GM12878 (cell line): ENCODE data around the gene POLE2. TPM values are rescaled to one million over a fixed set of nuclear protein-coding genes. Genes with fewer than 3 reads are reported as not detected.

ENCODE experiments used
- ATAC-seq: fragments of 200-7000 bp; cut with Tn5 transposase; 3 replicates; pipeline ENCODE4 v1.9.1; 2020; ENCODE audit warnings: mild to moderate bottlenecking, moderate library complexity
- BruUV-seq: library from RNA; stranded (reverse); fragments of 400-500 nt; replicated peaks from 2 replicates; lab custom pipeline; 2021; lab: Mats Ljungman, UMichigan
- CTCF ChIA-PET: fragments of 300-600 bp; sonication (Branson Sonifier 250); formaldehyde crosslinking; extraction: SDS; loops from one replicate; lab custom pipeline; 2021; ENCODE audit warnings: inconsistent platforms; lab: Yijun Ruan, JAX
- POLR2A ChIA-PET: fragments of 350-600 bp; formaldehyde crosslinking; extraction: SDS; loops from one replicate; lab custom pipeline; 2021; ENCODE audit warnings: inconsistent platforms; lab: Charles Lee
- RAD21 ChIA-PET: fragments of 300-600 bp; sonication (Branson Sonifier 250); formaldehyde crosslinking; loops from one replicate; lab custom pipeline; 2023; ENCODE audit warnings: antibody characterized with exemption; ENCODE audit not compliant: unreplicated experiment; lab: Charles Lee
- SMC1A ChIA-PET: fragments of 300-600 bp; sonication (Branson Sonifier 250); formaldehyde crosslinking; loops from one replicate; lab custom pipeline; 2023; ENCODE audit not compliant: unreplicated experiment, uncharacterized antibody; lab: Charles Lee
- DNase-seq: peaks from one replicate; pipeline ENCODE4 v3.0.0-alpha.2; 2011; ENCODE audit warnings: low read depth, low spot score
- FAIRE-seq: peaks from 3 replicates; lab custom pipeline; 2011; peaks lifted over from hg19 to GRCh38; lab: Jason Lieb, UNC
- H2AFZ ChIP-seq: 2 replicates; pipeline ENCODE4 v1.6.0; 2011; ENCODE audit warnings: low read depth, low read length, control low read depth; ENCODE audit not compliant: control insufficient read depth
- H3K27ac ChIP-seq: 2 replicates; pipeline ENCODE4 v1.5.1; 2011; ENCODE audit warnings: control low read depth; ENCODE audit not compliant: control insufficient read depth, insufficient read depth
- H3K27me3 ChIP-seq, 2 experiments: replicated peaks in 1 of 2; 2 replicates each; pipeline versions ENCODE4 v1.6.0 to v1.6.1; 2011; ENCODE audit warnings: low read length in 1 of 2; ENCODE audit not compliant: control insufficient read depth in 2 of 2, insufficient read depth in 2 of 2
- H3K36me3 ChIP-seq, 2 experiments: 2 replicates each; pipeline ENCODE4 v1.5.1; 2011; ENCODE audit warnings: low read length in 1 of 2; ENCODE audit not compliant: control insufficient read depth in 2 of 2, insufficient read depth in 2 of 2
- H3K4me1 ChIP-seq: 2 replicates; pipeline ENCODE4 v1.6.1; 2011; ENCODE audit warnings: mild to moderate bottlenecking, low read length, moderate library complexity, mixed read lengths; ENCODE audit not compliant: control insufficient read depth, insufficient read depth
- H3K4me2 ChIP-seq: 2 replicates; pipeline ENCODE4 v1.6.0; 2011; ENCODE audit warnings: control low read depth; ENCODE audit not compliant: control insufficient read depth, insufficient read depth
- H3K4me3 ChIP-seq: fragments of 200-600 bp; sonication (generic); 2 replicates; pipeline ENCODE4 v1.5.1; 2016
- H3K79me2 ChIP-seq: 2 replicates; pipeline ENCODE4 v1.6.0; 2011; ENCODE audit warnings: low read length; ENCODE audit not compliant: control insufficient read depth, insufficient read depth
- H3K9ac ChIP-seq: 2 replicates; pipeline ENCODE4 v1.8.0; 2011; ENCODE audit warnings: low read length, control low read depth, mixed read lengths; ENCODE audit not compliant: control insufficient read depth, insufficient read depth
- H3K9me3 ChIP-seq: replicated peaks from 3 replicates; pipeline ENCODE4 v1.5.1; 2011; ENCODE audit warnings: mild to moderate bottlenecking, low read length; ENCODE audit not compliant: control insufficient read depth, insufficient read depth
- H4K20me1 ChIP-seq: 2 replicates; pipeline ENCODE4 v1.6.0; 2011; ENCODE audit not compliant: control insufficient read depth, insufficient read depth
- BCL11A ChIP-seq: IDR thresholded peaks from 2 replicates; pipeline ENCODE4 v1.6.1; 2011; ENCODE audit warnings: low read depth, low read length
- CHD2 ChIP-seq: IDR thresholded peaks from 2 replicates; pipeline ENCODE4 v1.6.1; 2011; ENCODE audit warnings: low read depth, low read length, improper control_type of control experiment, borderline replicate concordance
- EGR1 ChIP-seq, 2 experiments: IDR thresholded peaks; 1 replicate in 1 of 2; 2 replicates in 1 of 2; pipeline ENCODE4 v1.6.1; 2011 to 2012; ENCODE audit warnings: low read depth in 2 of 2, low read length in 2 of 2, borderline replicate concordance in 1 of 2, mild to moderate bottlenecking in 1 of 2, moderate library complexity in 1 of 2
- EZH2 ChIP-seq: IDR thresholded peaks from 2 replicates; pipeline ENCODE4 v1.6.1; 2012; ENCODE audit warnings: low read depth, mild to moderate bottlenecking, control low read depth, inconsistent platforms, low read length, borderline replicate concordance; ENCODE audit not compliant: control insufficient read depth
- PML ChIP-seq: IDR thresholded peaks from 2 replicates; pipeline ENCODE4 v1.6.1; 2012; ENCODE audit warnings: low read length, inconsistent platforms
- SMC3 ChIP-seq: IDR thresholded peaks from 2 replicates; pipeline ENCODE4 v1.6.1; 2011; ENCODE audit warnings: low read length, improper control_type of control experiment, borderline replicate concordance
- SUZ12 ChIP-seq: fragments of 200-600 bp; sonication (generic); IDR thresholded peaks from one replicate; pipeline ENCODE4 v1.6.1; 2018; ENCODE audit warnings: antibody characterized with exemption, mild to moderate bottlenecking; ENCODE audit not compliant: unreplicated experiment
- TCF12 ChIP-seq: IDR thresholded peaks from 2 replicates; pipeline ENCODE4 v1.6.1; 2011; ENCODE audit warnings: low read depth, mild to moderate bottlenecking, low read length
- YY1 ChIP-seq: IDR thresholded peaks from 2 replicates; pipeline ENCODE4 v1.6.1; 2011; ENCODE audit warnings: low read depth, mild to moderate bottlenecking, low read length
- ZNF217 ChIP-seq: fragments of 450-650 bp; IDR thresholded peaks from 2 replicates; pipeline ENCODE4 v1.6.1; 2017; ENCODE audit warnings: antibody characterized with exemption, mild to moderate bottlenecking
- ZZZ3 ChIP-seq: IDR thresholded peaks from 2 replicates; pipeline ENCODE4 v1.6.1; 2011; ENCODE audit warnings: low read depth; ENCODE audit not compliant: control insufficient read depth, insufficient read length
- WGBS: methylation state at CpG from one replicate; pipeline ENCODE4 v1.1.6; 2016; ENCODE audit warnings: low lambda C conversion rate; ENCODE audit not compliant: insufficient replicate concordance, insufficient coverage; ENCODE audit errors: missing lambda C conversion rate; 5-methylcytosine and 5-hydroxymethylcytosine counted together
- in situ Hi-C: fragments of 300-500 bp; cut with MboI; formaldehyde crosslinking; loops from 9 replicates; pipeline ENCODE4 v1.14.3; 2018; ENCODE audit warnings: mixed read lengths
- intact Hi-C: fragments of 100-400 bp; cut with micrococcal nuclease; formaldehyde crosslinking; loops from one replicate; pipeline ENCODE4 v1.14.2; 2022; ENCODE audit not compliant: unreplicated experiment
- polyA plus RNA-seq, 11 experiments: library from polyadenylated mRNA; depleted of rRNA in 4 of 11; unstranded in 6 of 11; stranded (reverse) in 5 of 11; fragments of >200 nt; fragmentation: Nextera tagmentation in 4 of 11; fragmentation: Illumina TruSeq in 1 of 11; extraction: Ambion mirVana in 4 of 11; extraction: Trizol in 1 of 11; gene quantifications; 1 replicate in 1 of 11; 2 replicates in 10 of 11; pipeline versions ENCODE4 v1.2.1 to v1.2.3, GENCODE V29; 2011 to 2016; ENCODE audit warnings: inconsistent platforms in 2 of 11, missing spikeins in 2 of 11, low read depth in 1 of 11
- total RNA-seq, 4 experiments: library from RNA; depleted of rRNA in 3 of 4; stranded (reverse); fragments of >200 nt in 3 of 4; fragmentation: Illumina TruSeq in 1 of 4; extraction: Trizol in 1 of 4; gene quantifications; 2 replicates each; pipeline versions ENCODE4 v1.2.1 to v1.2.3, GENCODE V29; 2013 to 2021
- TF ChIP-seq, protein P1 (sequence below): IDR thresholded peaks from 2 replicates; pipeline ENCODE4 v1.6.1; 2011; ENCODE audit warnings: borderline replicate concordance, low read depth, mild to moderate bottlenecking, moderate library complexity, mixed read lengths, low read length; ENCODE audit not compliant: insufficient read depth; ENCODE audit errors: extremely low read length

POLE2 gene
- total and polyA plus RNA-seq, 10 of the 15 experiments (the other 5 are each of a cell fraction or from before 2014, with no cell fraction given): 22.0 to 45.6 (median 38.8) TPM

GRCh38 chr14:49637534-49638078 lies 50.4 kb downstream of the POLE2 start:
- Histone ChIP-seq H2AFZ (no peak overlapping the region), H3K27me3 (no peaks in the 10 kb centered on the region), H3K4me2 (no peak overlapping the region), H3K9ac (no peak overlapping the region), H3K79me2 (peaks cover 60% of the 10 kb centered on the region), H3K9me3 (no peaks in the 10 kb centered on the region), H4K20me1 (no peaks in the 10 kb centered on the region), H3K4me3 (no peak overlapping the region), H3K27ac (no peak overlapping the region), H3K36me3 (peaks cover 0 to 8% of the 10 kb centered on the region in 2 experiments; a peak in 2 of 4 replicates), H3K4me1 (peaks cover 16% of the 10 kb centered on the region)
- FAIRE-seq (no peak), DNase-seq (no peak), ATAC-seq (no peak)
- ChIA-PET SMC1A (interaction anchor here (0.6 to 1.5 kb wide), 8 partner anchors 17 to 215 kb away, joined by 3 to 5 read pairs (median 3); partner anchors contain the start of genes MGAT2, NEMF, POLE2 and RPL36AL), POLR2A (interaction anchor here (0.5 to 0.8 kb wide), 3 partner anchors 165 to 200 kb away, joined by 3 to 4 read pairs (median 3); no protein-coding TSS in a partner anchor), RAD21 (interaction anchor here (1.2 kb wide), 1 partner anchor 193 kb away, joined by 3 read pairs; no protein-coding TSS in a partner anchor), CTCF (interaction anchor here (0.6 to 1.1 kb wide), 4 partner anchors 44 to 208 kb away, joined by 3 to 4 read pairs (median 4); no protein-coding TSS in a partner anchor)
- no peak for TF ChIP-seq SMC3
- no peak for TF ChIP-seq SUZ12
- TF ChIP-seq ZNF217: no peak
- no peak for TF ChIP-seq PML
- TF ChIP-seq EGR1 (IDR thresholded peaks at IDR 0.05; ENCODE audit: borderline replicate concordance in 1 of 2, low read depth in 2 of 2, low read length in 2 of 2): no peak
- TF ChIP-seq BCL11A: no peak
- no peak for TF ChIP-seq CHD2
- TF ChIP-seq, protein P1, sequence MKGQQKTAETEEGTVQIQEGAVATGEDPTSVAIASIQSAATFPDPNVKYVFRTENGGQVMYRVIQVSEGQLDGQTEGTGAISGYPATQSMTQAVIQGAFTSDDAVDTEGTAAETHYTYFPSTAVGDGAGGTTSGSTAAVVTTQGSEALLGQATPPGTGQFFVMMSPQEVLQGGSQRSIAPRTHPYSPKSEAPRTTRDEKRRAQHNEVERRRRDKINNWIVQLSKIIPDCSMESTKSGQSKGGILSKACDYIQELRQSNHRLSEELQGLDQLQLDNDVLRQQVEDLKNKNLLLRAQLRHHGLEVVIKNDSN: no peak
- no peak for TF ChIP-seq EZH2
- no peak for TF ChIP-seq ZZZ3
- no peak for TF ChIP-seq TCF12
- no peak for TF ChIP-seq YY1
- intact Hi-C loops: no loop called here
- in situ Hi-C loops: loop anchor here (5.0 to 10.0 kb wide), 3 partner anchors 130 to 477 kb away; partner anchors contain the start of genes KLHDC2 and VCPKMT
- BruUV-seq: no TSS peak
- WGBS: 86% methylated on average over 3 of the region's 3 CpGs
